ENCODE data around the gene AVL9. TPM values are rescaled to one million over a fixed set of nuclear protein-coding genes. Genes with fewer than 3 reads are reported as not detected.
A peak's percentile ranks its signal among the peaks of the same experiment; 100 is the strongest.

The AVL9 gene
- total RNA-seq, 3 donors from 2014 or later (not counting 1 experiment from before 2014, with no cell fraction given), result 36.0 to 50.0 (median 43.8) TPM

DNA sequence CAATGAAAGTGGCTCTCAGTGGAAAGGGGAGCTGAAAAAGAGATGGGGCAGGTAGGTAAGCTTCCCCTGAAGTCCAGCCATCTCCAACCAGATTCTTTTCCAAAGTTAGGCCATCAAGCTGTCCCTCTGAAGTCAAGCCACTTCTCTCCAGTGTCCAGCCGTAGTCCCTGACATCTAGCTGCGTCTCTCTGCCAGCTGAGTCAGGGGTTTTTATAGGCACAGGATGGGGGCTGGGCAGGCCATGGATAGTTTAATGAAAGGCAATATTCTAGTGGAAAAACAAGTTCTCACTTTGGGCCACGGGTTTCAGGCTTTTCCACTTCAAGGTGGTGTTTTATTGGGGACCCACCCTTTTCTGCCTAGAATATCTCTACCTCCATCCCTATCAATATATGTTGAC lies 36.8 kb downstream of the AVL9 start:
- H3K27ac Mint-ChIP-seq, result peak overlapping the region in 1 of 2 donors; percentile 31
- Histone ChIP-seq H3K27ac (ENCODE audit: low read length) (no peak overlapping the region), H3K4me1 (ENCODE audit: control insufficient read depth, insufficient read depth, low read length) (peaks cover 5% of the 10 kb centered on the region), H3K27me3 (ENCODE audit: control insufficient read depth, insufficient read depth, low read length) (no peaks in the 10 kb centered on the region), H3K4me3 (ENCODE audit: low read length) (no peak overlapping the region), H3K9me3 (ENCODE audit: control insufficient read depth, insufficient read depth, low read length) (no peaks in the 10 kb centered on the region), H3K36me3 (ENCODE audit: control insufficient read depth, insufficient read depth, low read length) (peaks cover 3% of the 10 kb centered on the region)
- no peak for ATAC-seq
- no peaks in the 10 kb centered on the region for H3K36me3 Mint-ChIP-seq
- peaks cover 56 to 58% of the 10 kb centered on the region in 2 donors for H3K4me1 Mint-ChIP-seq
- no peaks in the 10 kb centered on the region for H3K9me3 Mint-ChIP-seq
- no peaks in the 10 kb centered on the region for H3K27me3 Mint-ChIP-seq (ENCODE audit: low read depth in 2 of 2)
- intact Hi-C loops (cut with micrococcal nuclease), result no loop called here
- WGBS (ENCODE audit: insufficient coverage), result 95% methylated on average over 3 of the region's 3 CpGs
- TF ChIP-seq, protein P1, sequence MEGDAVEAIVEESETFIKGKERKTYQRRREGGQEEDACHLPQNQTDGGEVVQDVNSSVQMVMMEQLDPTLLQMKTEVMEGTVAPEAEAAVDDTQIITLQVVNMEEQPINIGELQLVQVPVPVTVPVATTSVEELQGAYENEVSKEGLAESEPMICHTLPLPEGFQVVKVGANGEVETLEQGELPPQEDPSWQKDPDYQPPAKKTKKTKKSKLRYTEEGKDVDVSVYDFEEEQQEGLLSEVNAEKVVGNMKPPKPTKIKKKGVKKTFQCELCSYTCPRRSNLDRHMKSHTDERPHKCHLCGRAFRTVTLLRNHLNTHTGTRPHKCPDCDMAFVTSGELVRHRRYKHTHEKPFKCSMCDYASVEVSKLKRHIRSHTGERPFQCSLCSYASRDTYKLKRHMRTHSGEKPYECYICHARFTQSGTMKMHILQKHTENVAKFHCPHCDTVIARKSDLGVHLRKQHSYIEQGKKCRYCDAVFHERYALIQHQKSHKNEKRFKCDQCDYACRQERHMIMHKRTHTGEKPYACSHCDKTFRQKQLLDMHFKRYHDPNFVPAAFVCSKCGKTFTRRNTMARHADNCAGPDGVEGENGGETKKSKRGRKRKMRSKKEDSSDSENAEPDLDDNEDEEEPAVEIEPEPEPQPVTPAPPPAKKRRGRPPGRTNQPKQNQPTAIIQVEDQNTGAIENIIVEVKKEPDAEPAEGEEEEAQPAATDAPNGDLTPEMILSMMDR (IDR thresholded peaks at IDR 0.05), result no peak
- no peak overlapping the region for H3K4me3 Mint-ChIP-seq
- no peak for DNase-seq

DNA sequence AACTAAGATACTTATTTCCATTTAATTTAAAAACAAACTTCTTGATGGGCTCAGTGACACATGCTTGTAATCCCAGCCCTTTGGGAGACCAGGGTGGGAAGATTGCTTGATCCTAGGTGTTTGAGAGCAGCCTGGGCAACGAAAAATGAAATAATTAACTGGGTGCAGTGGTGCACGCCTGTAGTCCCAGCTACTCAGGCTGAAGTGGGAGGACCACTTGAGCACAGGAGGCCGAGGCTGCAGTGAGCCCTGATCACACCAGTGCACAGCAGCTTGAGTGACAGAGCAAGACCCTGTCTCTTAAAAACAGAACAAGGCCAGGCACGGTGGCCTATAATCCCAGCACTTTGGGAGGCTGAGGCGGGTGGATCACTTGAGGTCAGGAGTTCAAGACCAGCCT lies 37.4 kb downstream of the AVL9 start:
- Histone ChIP-seq H3K4me3 (ENCODE audit: low read length) (no peak overlapping the region), H3K36me3 (ENCODE audit: control insufficient read depth, insufficient read depth, low read length) (peaks cover 3% of the 10 kb centered on the region), H3K4me1 (ENCODE audit: control insufficient read depth, insufficient read depth, low read length) (peaks cover 5% of the 10 kb centered on the region), H3K9me3 (ENCODE audit: control insufficient read depth, insufficient read depth, low read length) (no peaks in the 10 kb centered on the region), H3K27ac (ENCODE audit: low read length) (no peak overlapping the region), H3K27me3 (ENCODE audit: control insufficient read depth, insufficient read depth, low read length) (no peaks in the 10 kb centered on the region)
- TF ChIP-seq, protein P1 (IDR thresholded peaks at IDR 0.05), result no peak
- Mint-ChIP-seq H3K4me1 (peaks cover 54 to 55% of the 10 kb centered on the region in 2 donors), H3K27ac (peak overlapping the region in 1 of 2 donors; percentile 31), H3K4me3 (no peak overlapping the region), H3K9me3 (no peaks in the 10 kb centered on the region), H3K36me3 (no peaks in the 10 kb centered on the region), H3K27me3 (ENCODE audit: low read depth in 2 of 2) (no peaks in the 10 kb centered on the region)
- intact Hi-C loops (cut with micrococcal nuclease), result no loop called here
- 97% methylated on average over 5 of the region's 5 CpGs for WGBS (ENCODE audit: insufficient coverage)
- ATAC-seq (no peak), DNase-seq (no peak)

DNA sequence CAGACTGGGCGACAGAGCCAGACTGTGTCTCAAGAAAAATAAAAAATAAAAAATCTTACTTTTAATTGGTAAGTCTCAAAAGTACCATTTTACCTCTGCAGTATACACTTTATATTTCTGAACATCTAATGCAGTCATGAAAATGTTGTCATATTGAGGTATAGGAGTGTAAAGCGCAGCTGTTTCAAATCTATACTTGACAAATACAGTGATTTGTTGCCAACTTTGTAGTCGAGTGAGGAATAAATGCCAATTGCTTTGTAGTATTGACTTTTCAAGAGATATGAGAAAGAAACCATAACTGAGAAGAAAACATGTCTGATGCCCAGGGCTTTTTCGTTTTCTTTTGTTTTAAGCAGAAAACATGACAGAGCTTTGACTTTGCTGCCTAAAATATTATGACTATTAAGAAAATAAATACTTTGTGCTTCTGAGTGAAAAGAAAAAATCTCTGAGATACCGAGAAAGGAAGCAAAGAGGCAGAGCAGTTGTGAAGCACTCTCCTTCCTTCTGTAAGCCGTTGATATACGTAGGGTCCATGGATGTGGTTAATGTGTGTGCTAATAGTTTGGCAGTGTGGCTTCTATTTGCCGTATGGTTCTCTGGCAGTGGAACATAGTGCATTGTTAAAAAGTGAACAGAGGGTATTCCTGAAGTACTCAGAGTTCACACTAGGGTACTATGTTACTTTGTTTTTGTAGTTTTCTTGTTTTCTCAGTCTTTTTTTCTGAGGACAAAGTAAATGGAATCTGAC lies 38.2 kb downstream of the AVL9 start:
- H3K4me1 Mint-ChIP-seq, result peaks cover 46 to 49% of the 10 kb centered on the region in 2 donors
- no peaks in the 10 kb centered on the region for H3K27me3 Mint-ChIP-seq (ENCODE audit: low read depth in 2 of 2)
- Histone ChIP-seq H3K27ac (ENCODE audit: low read length) (no peak overlapping the region), H3K4me1 (ENCODE audit: control insufficient read depth, insufficient read depth, low read length) (peaks cover 5% of the 10 kb centered on the region), H3K27me3 (ENCODE audit: control insufficient read depth, insufficient read depth, low read length) (no peaks in the 10 kb centered on the region), H3K4me3 (ENCODE audit: low read length) (no peak overlapping the region), H3K36me3 (ENCODE audit: control insufficient read depth, insufficient read depth, low read length) (peaks cover 3% of the 10 kb centered on the region), H3K9me3 (ENCODE audit: control insufficient read depth, insufficient read depth, low read length) (no peaks in the 10 kb centered on the region)
- TF ChIP-seq, protein P1 (IDR thresholded peaks at IDR 0.05), result no peak
- no peaks in the 10 kb centered on the region for H3K36me3 Mint-ChIP-seq
- WGBS (ENCODE audit: insufficient coverage), result 47% methylated on average over 7 of the region's 8 CpGs
- H3K9me3 Mint-ChIP-seq, result no peaks in the 10 kb centered on the region
- no peak overlapping the region for H3K4me3 Mint-ChIP-seq
- peak overlapping the region; percentile 79 to 81 for H3K27ac Mint-ChIP-seq
- ATAC-seq (peak; percentile 68 to 98 (median 75)), DNase-seq (no peak)
- intact Hi-C loops (cut with micrococcal nuclease), result no loop called here

Data from natural killer cell (primary cell).